Astrocyte (in vitro differentiated cells and primary cell): ENCODE data around the gene FAM110A. TPM values are rescaled to one million over a fixed set of nuclear protein-coding genes. Genes with fewer than 3 reads are reported as not detected.

Source experiments
- DNase-seq: peaks from one replicate; pipeline ENCODE4 v3.0.0-alpha.2; 2010; ENCODE audit warnings: low read depth
- FAIRE-seq: peaks from 2 replicates; lab custom pipeline; 2011; peaks lifted over from hg19 to GRCh38; lab: Jason Lieb, UNC
- H2AFZ ChIP-seq: 2 replicates; pipeline ENCODE4 v1.6.0; 2012; ENCODE audit warnings: low read depth, low read length, inconsistent platforms
- H3K27ac ChIP-seq: 2 replicates; pipeline ENCODE4 v1.5.1; 2011; ENCODE audit warnings: low read depth, low read length, inconsistent platforms
- H3K27me3 ChIP-seq: 2 replicates; pipeline ENCODE4 v1.6.0; 2011; ENCODE audit warnings: low read length, inconsistent platforms; ENCODE audit not compliant: insufficient read depth
- H3K36me3 ChIP-seq: 2 replicates; pipeline ENCODE4 v1.5.1; 2011; ENCODE audit warnings: low read length, inconsistent platforms; ENCODE audit not compliant: insufficient read depth
- H3K4me1 ChIP-seq: 2 replicates; pipeline ENCODE4 v1.5.1; 2011; ENCODE audit warnings: low read length, inconsistent platforms; ENCODE audit not compliant: insufficient read depth
- H3K4me2 ChIP-seq: 2 replicates; pipeline ENCODE4 v1.6.0; 2012; ENCODE audit warnings: low read length, inconsistent platforms
- H3K4me3 ChIP-seq: 2 replicates; pipeline ENCODE4 v1.5.1; 2011; ENCODE audit warnings: low read depth, mild to moderate bottlenecking, low read length, inconsistent platforms; ENCODE audit not compliant: insufficient read depth
- H3K79me2 ChIP-seq: 2 replicates; pipeline ENCODE4 v1.6.0; 2012; ENCODE audit warnings: mild to moderate bottlenecking, low read length, inconsistent platforms; ENCODE audit not compliant: insufficient read depth
- H3K9ac ChIP-seq: 2 replicates; pipeline ENCODE4 v1.6.0; 2012; ENCODE audit warnings: mild to moderate bottlenecking, low read length, inconsistent platforms
- H3K9me3 ChIP-seq: 2 replicates; pipeline ENCODE4 v1.5.1; 2012; ENCODE audit warnings: low read depth, mild to moderate bottlenecking, low read length, inconsistent platforms; ENCODE audit not compliant: insufficient read depth
- H4K20me1 ChIP-seq: 2 replicates; pipeline ENCODE4 v1.6.0; 2012; ENCODE audit warnings: low read length, inconsistent platforms; ENCODE audit not compliant: insufficient read depth
- H3K27ac Mint-ChIP-seq: one replicate; pipeline ENCODE4 v1.8.0; 2021; ENCODE audit warnings: mild to moderate bottlenecking, mixed read lengths; ENCODE audit not compliant: unreplicated experiment
- H3K27me3 Mint-ChIP-seq: one replicate; pipeline ENCODE4 v1.8.0; 2021; ENCODE audit warnings: low read depth, mixed read lengths; ENCODE audit not compliant: unreplicated experiment
- H3K36me3 Mint-ChIP-seq: one replicate; pipeline ENCODE4 v1.8.0; 2021; ENCODE audit warnings: low read depth, mixed read lengths; ENCODE audit not compliant: unreplicated experiment
- H3K4me1 Mint-ChIP-seq: one replicate; pipeline ENCODE4 v1.8.0; 2021; ENCODE audit warnings: low read depth, mixed read lengths; ENCODE audit not compliant: unreplicated experiment
- H3K4me3 Mint-ChIP-seq: one replicate; pipeline ENCODE4 v1.8.0; 2021; ENCODE audit warnings: mild to moderate bottlenecking, moderate library complexity, mixed read lengths; ENCODE audit not compliant: unreplicated experiment
- H3K9me3 Mint-ChIP-seq: one replicate; pipeline ENCODE4 v1.8.0; 2021; ENCODE audit warnings: mild to moderate bottlenecking, mixed read lengths; ENCODE audit not compliant: unreplicated experiment
- CTCF ChIP-seq: IDR thresholded peaks from 2 replicates; pipeline ENCODE4 v1.5.1; 2011; ENCODE audit warnings: low read depth, mild to moderate bottlenecking, inconsistent platforms, low read length, moderate library complexity; ENCODE audit not compliant: insufficient read depth
- EZH2 ChIP-seq: IDR thresholded peaks from 2 replicates; pipeline ENCODE4 v1.6.1; 2012; ENCODE audit warnings: mild to moderate bottlenecking, low read length, inconsistent platforms; ENCODE audit not compliant: insufficient read depth
- total RNA-seq: library from RNA; stranded (reverse); gene quantifications from 2 replicates; pipeline ENCODE4 v1.2.1, GENCODE V29; 2021

Gene FAM110A
- total RNA-seq, 1 donor from 2014 or later = 1.4 TPM

GRCh38 chr20:840858-841567, 7.5 kb downstream of the FAM110A start:
- Histone ChIP-seq H3K27me3 (no peaks in the 10 kb centered on the region), H3K4me2 (peak overlapping the region; percentile 73), H2AFZ (no peak overlapping the region), H3K36me3 (no peaks in the 10 kb centered on the region), H3K79me2 (peaks cover 15% of the 10 kb centered on the region), H4K20me1 (peaks cover 16% of the 10 kb centered on the region), H3K4me1 (peaks cover 5% of the 10 kb centered on the region), H3K9me3 (no peaks in the 10 kb centered on the region), H3K27ac (no peak overlapping the region), H3K4me3 (peak overlapping the region; percentile 39), H3K9ac (no peak overlapping the region)
- TF ChIP-seq CTCF (no peak), EZH2 (no peak)
- H3K4me3 Mint-ChIP-seq = no peak overlapping the region
- peaks cover 48% of the 10 kb centered on the region for H3K27me3 Mint-ChIP-seq
- DNase-seq (no peak), FAIRE-seq (no peak)
- H3K36me3 Mint-ChIP-seq = no peaks in the 10 kb centered on the region
- peaks cover 11% of the 10 kb centered on the region for H3K9me3 Mint-ChIP-seq
- H3K4me1 Mint-ChIP-seq = no peaks in the 10 kb centered on the region
- no peak overlapping the region for H3K27ac Mint-ChIP-seq

DNA sequence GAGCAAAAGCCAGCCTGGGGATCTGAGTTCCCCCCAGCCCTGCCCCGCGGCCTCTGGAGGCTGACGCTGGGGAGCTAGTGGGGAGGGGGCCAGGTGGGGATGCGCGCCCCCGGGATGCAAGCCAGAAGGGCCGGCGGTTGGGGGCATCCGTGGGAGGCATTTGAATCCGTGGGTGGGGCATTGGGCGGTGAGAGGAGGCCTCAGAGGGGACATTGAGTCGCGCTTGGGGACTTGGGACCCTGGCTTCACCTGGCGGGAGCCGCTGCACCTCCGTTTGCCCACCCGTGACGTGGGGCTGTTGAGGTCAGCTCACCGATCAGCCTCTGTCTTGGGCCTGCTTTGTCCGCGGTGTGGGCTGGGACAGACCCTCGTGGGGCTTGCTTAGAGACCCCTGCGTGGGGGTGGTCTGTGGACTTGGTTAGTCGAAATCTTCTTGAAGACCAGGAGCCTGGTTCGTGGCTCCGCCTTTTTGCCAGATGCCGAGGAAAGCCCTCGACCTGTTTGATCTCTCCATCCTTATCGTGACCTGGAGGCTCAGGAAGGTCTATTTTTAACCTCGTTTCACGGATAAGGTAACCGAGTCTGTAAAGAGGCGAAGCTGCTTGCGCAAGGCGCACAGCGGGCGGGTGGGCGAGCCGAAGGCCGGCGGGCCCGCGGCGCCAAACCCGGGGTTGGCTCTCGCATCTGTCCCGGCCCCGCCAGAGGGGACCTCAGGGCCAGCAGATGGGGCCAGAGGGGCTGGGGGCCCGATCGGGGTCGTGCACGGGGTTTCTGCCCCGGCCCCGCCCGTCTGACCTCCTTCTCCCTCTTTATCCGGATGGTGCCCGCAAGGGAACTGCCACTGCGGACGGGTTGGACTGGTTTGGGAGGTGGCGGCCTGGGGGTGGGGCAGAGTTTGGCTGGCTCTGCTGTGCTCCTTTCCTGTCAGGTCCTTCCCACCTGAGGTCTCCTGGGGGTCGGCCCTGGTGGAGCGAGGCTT, 8.3 kb downstream of the FAM110A start:
- FAIRE-seq (no peak), DNase-seq (no peak)
- Histone ChIP-seq H3K9me3 (no peaks in the 10 kb centered on the region), H3K4me2 (peak overlapping the region; percentile 73), H3K27ac (no peak overlapping the region), H3K4me1 (peaks cover 5% of the 10 kb centered on the region), H3K4me3 (peak overlapping the region; percentile 39), H4K20me1 (peaks cover 21% of the 10 kb centered on the region), H3K9ac (no peak overlapping the region), H3K36me3 (no peaks in the 10 kb centered on the region), H3K79me2 (peaks cover 15% of the 10 kb centered on the region), H2AFZ (no peak overlapping the region), H3K27me3 (no peaks in the 10 kb centered on the region)
- TF ChIP-seq EZH2 (peak; percentile 8), CTCF (no peak)
- Mint-ChIP-seq H3K27me3 (peaks cover 54% of the 10 kb centered on the region), H3K4me1 (no peaks in the 10 kb centered on the region), H3K27ac (no peak overlapping the region), H3K4me3 (peak overlapping the region; percentile 69), H3K36me3 (no peaks in the 10 kb centered on the region), H3K9me3 (peaks cover 11% of the 10 kb centered on the region)
